Measurements from ENCODE around the gene KIF5A. TPM values are rescaled to one million over a fixed set of nuclear protein-coding genes. Genes with fewer than 3 reads are reported as not detected.
A peak's percentile ranks its signal among the peaks of the same experiment; 100 is the strongest.

Gene KIF5A
- polyA plus RNA-seq, 3 donors: 0.01 TPM; not detected in 2

- H3K27ac ChIP-seq (ENCODE audit: low read depth in 1 of 2, low read length in 2 of 2): peak overlapping the region in 1 of 2 donors; percentile 56
- H3K27me3 Mint-ChIP-seq (ENCODE audit: low read depth in 3 of 3): no peaks in the 10 kb centered on the region
- H3K27ac Mint-ChIP-seq: peak overlapping the region in 4 of 7 donors; percentile 14 to 62 (median 44)
- peaks cover 57 to 76% of the 10 kb centered on the region in 2 donors for H3K36me3 Mint-ChIP-seq
- peaks cover 46% of the 10 kb centered on the region for H3K79me2 ChIP-seq (ENCODE audit: insufficient read depth, low read length)
- H2AFZ ChIP-seq (ENCODE audit: insufficient read depth, low read depth, low read length, poor library complexity, severe bottlenecking): no peak overlapping the region
- H3K4me3 Mint-ChIP-seq: peak overlapping the region in 1 of 2 donors; percentile 24
- no peak overlapping the region for H3K4me2 ChIP-seq (replicated peaks; ENCODE audit: extremely low read depth, low read length, poor library complexity, severe bottlenecking)
- H4K20me1 ChIP-seq (ENCODE audit: insufficient read depth, low read length): peaks cover 78% of the 10 kb centered on the region
- peaks cover 24 to 32% of the 10 kb centered on the region in 2 donors for H3K4me1 ChIP-seq (ENCODE audit: control insufficient read depth in 1 of 2, insufficient read depth in 2 of 2, low read length in 2 of 2)
- peaks cover 0 to 2% (median 0%) of the 10 kb centered on the region in 7 donors for H3K9me3 Mint-ChIP-seq
- DNase-seq: no peak
- H3K9me3 ChIP-seq (replicated peaks in 1 of 2; ENCODE audit: control insufficient read depth in 1 of 2, insufficient read depth in 1 of 2, low read length in 2 of 2): no peaks in the 10 kb centered on the region
- peaks cover 73% of the 10 kb centered on the region in 2 donors for H3K36me3 ChIP-seq (replicated peaks in 1 of 2; ENCODE audit: control insufficient read depth in 1 of 2, insufficient read depth in 2 of 2, low read length in 2 of 2)
- H3K9ac ChIP-seq (ENCODE audit: insufficient read depth, low read length, poor library complexity, severe bottlenecking): no peak overlapping the region
- H3K4me1 Mint-ChIP-seq: peaks cover 24% of the 10 kb centered on the region
- intact Hi-C loops (cut with micrococcal nuclease): no loop called here
- no peak overlapping the region for H3K4me3 ChIP-seq (replicated peaks in 1 of 3; ENCODE audit: low read depth in 2 of 3, low read length in 3 of 3)
- WGBS (ENCODE audit: insufficient coverage): 92% methylated on average over 2 of the region's 4 CpGs
- TF ChIP-seq, protein P1, sequence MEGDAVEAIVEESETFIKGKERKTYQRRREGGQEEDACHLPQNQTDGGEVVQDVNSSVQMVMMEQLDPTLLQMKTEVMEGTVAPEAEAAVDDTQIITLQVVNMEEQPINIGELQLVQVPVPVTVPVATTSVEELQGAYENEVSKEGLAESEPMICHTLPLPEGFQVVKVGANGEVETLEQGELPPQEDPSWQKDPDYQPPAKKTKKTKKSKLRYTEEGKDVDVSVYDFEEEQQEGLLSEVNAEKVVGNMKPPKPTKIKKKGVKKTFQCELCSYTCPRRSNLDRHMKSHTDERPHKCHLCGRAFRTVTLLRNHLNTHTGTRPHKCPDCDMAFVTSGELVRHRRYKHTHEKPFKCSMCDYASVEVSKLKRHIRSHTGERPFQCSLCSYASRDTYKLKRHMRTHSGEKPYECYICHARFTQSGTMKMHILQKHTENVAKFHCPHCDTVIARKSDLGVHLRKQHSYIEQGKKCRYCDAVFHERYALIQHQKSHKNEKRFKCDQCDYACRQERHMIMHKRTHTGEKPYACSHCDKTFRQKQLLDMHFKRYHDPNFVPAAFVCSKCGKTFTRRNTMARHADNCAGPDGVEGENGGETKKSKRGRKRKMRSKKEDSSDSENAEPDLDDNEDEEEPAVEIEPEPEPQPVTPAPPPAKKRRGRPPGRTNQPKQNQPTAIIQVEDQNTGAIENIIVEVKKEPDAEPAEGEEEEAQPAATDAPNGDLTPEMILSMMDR (IDR thresholded peaks at IDR 0.05): no peak
- H3K27me3 ChIP-seq (ENCODE audit: control insufficient read depth in 2 of 2, insufficient read depth in 2 of 2, low read length in 2 of 2): no peaks in the 10 kb centered on the region
These were observed 23.2 kb upstream of the KIF5A start for GRCh38 chr12:57526477-57527126.

DNA sequence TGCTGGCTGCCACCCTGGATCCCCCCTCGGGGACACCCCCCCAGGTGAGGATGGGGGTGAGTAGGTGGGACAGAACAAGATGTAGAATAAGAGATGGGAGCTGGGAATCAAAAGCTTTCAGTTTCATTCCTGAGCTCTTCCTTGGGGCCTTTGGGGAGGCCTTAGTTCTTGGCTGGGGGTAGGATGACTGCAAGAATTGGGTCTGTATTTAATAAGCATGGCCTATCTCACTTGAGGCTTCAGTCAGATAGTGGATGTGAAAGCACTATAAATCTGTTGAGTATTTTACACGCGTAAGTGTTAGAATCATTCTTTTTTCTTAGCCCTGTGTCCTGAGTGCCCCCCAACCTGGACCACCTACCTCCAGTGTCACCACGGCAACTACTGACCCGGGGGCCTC is 22.7 kb upstream of the KIF5A start:
- Histone ChIP-seq H3K27me3 (ENCODE audit: control insufficient read depth in 2 of 2, insufficient read depth in 2 of 2, low read length in 2 of 2) (no peaks in the 10 kb centered on the region), H3K4me2 (replicated peaks; ENCODE audit: extremely low read depth, low read length, poor library complexity, severe bottlenecking) (no peak overlapping the region), H3K9me3 (replicated peaks in 1 of 2; ENCODE audit: control insufficient read depth in 1 of 2, insufficient read depth in 1 of 2, low read length in 2 of 2) (no peaks in the 10 kb centered on the region), H3K79me2 (ENCODE audit: insufficient read depth, low read length) (peaks cover 46% of the 10 kb centered on the region), H4K20me1 (ENCODE audit: insufficient read depth, low read length) (peaks cover 81% of the 10 kb centered on the region), H3K36me3 (replicated peaks in 1 of 2; ENCODE audit: control insufficient read depth in 1 of 2, insufficient read depth in 2 of 2, low read length in 2 of 2) (peaks cover 79% of the 10 kb centered on the region in 2 donors), H3K9ac (ENCODE audit: insufficient read depth, low read length, poor library complexity, severe bottlenecking) (peak overlapping the region; percentile 21), H3K4me3 (replicated peaks in 1 of 3; ENCODE audit: low read depth in 2 of 3, low read length in 3 of 3) (no peak overlapping the region), H3K27ac (ENCODE audit: low read depth in 1 of 2, low read length in 2 of 2) (peak overlapping the region in 1 of 2 donors; percentile 56), H2AFZ (ENCODE audit: insufficient read depth, low read depth, low read length, poor library complexity, severe bottlenecking) (no peak overlapping the region), H3K4me1 (ENCODE audit: control insufficient read depth in 1 of 2, insufficient read depth in 2 of 2, low read length in 2 of 2) (peaks cover 18 to 26% of the 10 kb centered on the region in 2 donors)
- Mint-ChIP-seq H3K4me1 (peaks cover 18% of the 10 kb centered on the region), H3K9me3 (peaks cover 0 to 2% (median 0%) of the 10 kb centered on the region in 7 donors), H3K4me3 (no peak overlapping the region), H3K36me3 (peaks cover 62 to 82% of the 10 kb centered on the region in 2 donors), H3K27me3 (ENCODE audit: low read depth in 3 of 3) (no peaks in the 10 kb centered on the region), H3K27ac (peak overlapping the region in 6 of 7 donors; percentile 20 to 71 (median 56))
- intact Hi-C loops (cut with micrococcal nuclease): no loop called here
- TF ChIP-seq, protein P1 (IDR thresholded peaks at IDR 0.05): no peak
- WGBS (ENCODE audit: insufficient coverage): no CpG with 5 or more reads among the region's 5 CpGs
- DNase-seq: no peak

All from CD14-positive monocyte (primary cell).